B cell (primary cell): ENCODE results near the gene OGG1. TPM values are rescaled to one million over a fixed set of nuclear protein-coding genes. Genes with fewer than 3 reads are reported as not detected.

Experiments
- ATAC-seq: fragments of 200-7000 bp; cut with Tn5 transposase; one replicate; pipeline ENCODE4 v1.10.0; 2021; ENCODE audit warnings: low read depth, mild to moderate bottlenecking, moderate number of reproducible peaks, moderate library complexity
- CTCF ChIA-PET: fragments of 350-600 bp; sonication (Branson Sonifier 250); formaldehyde crosslinking; loops from one replicate; lab custom pipeline; 2021; ENCODE audit warnings: antibody characterized with exemption, inconsistent platforms; lab: Charles Lee
- POLR2A ChIA-PET: fragments of 350-600 bp; sonication (Branson Sonifier 250); formaldehyde crosslinking; loops from one replicate; lab custom pipeline; 2021; ENCODE audit warnings: antibody characterized with exemption; lab: Charles Lee
- DNase-seq: peaks from one replicate; pipeline ENCODE4 v3.0.0; 2013
- H2AFZ ChIP-seq: 2 replicates; pipeline ENCODE4 v1.6.1; 2012; ENCODE audit warnings: mild to moderate bottlenecking, low read depth, low read length; ENCODE audit not compliant: insufficient read depth, poor library complexity, severe bottlenecking
- H3K27ac ChIP-seq, 2 donors: 1 replicate in 1 of 2; 2 replicates in 1 of 2; pipeline ENCODE4 v1.5.1; 2012 to 2013; ENCODE audit warnings: low read length in 2 of 2, mild to moderate bottlenecking in 2 of 2, moderate library complexity in 1 of 2
- H3K27me3 ChIP-seq, 4 experiments: fragments of 200-600 bp in 1 of 4; sonication (generic) in 1 of 4; replicated peaks in 1 of 4; 1 replicate in 2 of 4; 2 replicates in 2 of 4; pipeline versions ENCODE4 v1.6.1 to v1.7.0; 2013 to 2016; ENCODE audit warnings: low read length in 3 of 4, mild to moderate bottlenecking in 2 of 4, mixed read lengths in 1 of 4, moderate library complexity in 1 of 4; ENCODE audit not compliant: insufficient read depth in 4 of 4, control insufficient read depth in 3 of 4; ENCODE audit errors: control extremely low read depth in 1 of 4
- H3K36me3 ChIP-seq, 2 experiments: replicated peaks in 1 of 2; 1 replicate in 1 of 2; 2 replicates in 1 of 2; pipeline versions ENCODE4 v1.6.1 to v1.7.1; 2013; ENCODE audit warnings: low read length in 1 of 2; ENCODE audit not compliant: insufficient read depth in 2 of 2, control insufficient read depth in 1 of 2; ENCODE audit errors: control extremely low read depth in 1 of 2, extremely low read depth in 1 of 2
- H3K4me1 ChIP-seq, 2 donors: fragments of 200-600 bp in 1 of 2; sonication (generic) in 1 of 2; 1 replicate in 1 of 2; 2 replicates in 1 of 2; pipeline versions ENCODE4 v1.5.1 to v1.6.1; 2013 to 2017; ENCODE audit warnings: low read length in 2 of 2; ENCODE audit not compliant: control insufficient read depth in 2 of 2, insufficient read depth in 2 of 2
- H3K4me2 ChIP-seq: replicated peaks from 2 replicates; pipeline ENCODE3; 2012; ENCODE audit warnings: mild to moderate bottlenecking, low read depth, low read length; ENCODE audit not compliant: poor library complexity, severe bottlenecking
- H3K4me3 ChIP-seq, 5 experiments: fragments of 200-600 bp in 1 of 5; sonication (generic) in 1 of 5; 1 replicate in 3 of 5; 2 replicates in 2 of 5; pipeline versions ENCODE4 v1.5.1 to v1.7.0; 2011 to 2016; ENCODE audit warnings: low read length in 4 of 5, mild to moderate bottlenecking in 4 of 5, low read depth in 2 of 5, control low read depth in 1 of 5, moderate library complexity in 1 of 5; ENCODE audit not compliant: insufficient read depth in 1 of 5; ENCODE audit errors: control extremely low read depth in 1 of 5, extremely low read depth in 1 of 5
- H3K79me2 ChIP-seq: fragments of 200-600 bp; sonication (generic); one replicate; pipeline ENCODE4 v1.6.0; 2016; ENCODE audit warnings: low read length; ENCODE audit not compliant: control insufficient read depth, insufficient read depth
- H3K9ac ChIP-seq: fragments of 200-600 bp; sonication (generic); 2 replicates; pipeline ENCODE4 v1.6.1; 2017; ENCODE audit warnings: mild to moderate bottlenecking, low read length, moderate library complexity
- H3K9me3 ChIP-seq, 3 donors: one replicate each; pipeline versions ENCODE4 v1.6.1 to v1.7.1; 2013; ENCODE audit warnings: low read length in 2 of 3; ENCODE audit not compliant: control insufficient read depth in 2 of 3, insufficient read depth in 1 of 3; ENCODE audit errors: control extremely low read depth in 1 of 3
- H4K20me1 ChIP-seq: 2 replicates; pipeline ENCODE4 v1.6.0; 2012; ENCODE audit warnings: mild to moderate bottlenecking, low read length; ENCODE audit not compliant: insufficient read depth, control insufficient read depth, poor library complexity, severe bottlenecking
- H3K27ac Mint-ChIP-seq: one replicate; pipeline ENCODE4 v1.8.0; 2021; ENCODE audit warnings: mixed read lengths
- H3K27me3 Mint-ChIP-seq: one replicate; pipeline ENCODE4 v1.8.0; 2021; ENCODE audit warnings: mixed read lengths
- H3K4me1 Mint-ChIP-seq: one replicate; pipeline ENCODE4 v1.8.0; 2021; ENCODE audit warnings: mixed read lengths
- H3K4me3 Mint-ChIP-seq: one replicate; pipeline ENCODE4 v1.8.0; 2021; ENCODE audit warnings: mixed read lengths
- H3K9me3 Mint-ChIP-seq: one replicate; pipeline ENCODE4 v1.8.0; 2022; ENCODE audit warnings: mixed read lengths; ENCODE audit not compliant: insufficient read depth
- CTCF ChIP-seq: fragments of 200-600 bp; IDR thresholded peaks from one replicate; pipeline ENCODE4 v1.8.0; 2022; ENCODE audit warnings: antibody characterized with exemption, mild to moderate bottlenecking
- EZH2 ChIP-seq: IDR thresholded peaks from 2 replicates; pipeline ENCODE4 v1.6.1; 2012; ENCODE audit warnings: borderline replicate concordance, low read depth, mild to moderate bottlenecking, moderate library complexity, low read length; ENCODE audit not compliant: insufficient read depth, poor library complexity, severe bottlenecking
- WGBS: methylation state at CpG from one replicate; pipeline ENCODE4 v1.1.5; 2013; ENCODE audit warnings: missing lambda C conversion rate; ENCODE audit not compliant: insufficient coverage; 5-methylcytosine and 5-hydroxymethylcytosine counted together
- intact Hi-C: fragments of 100-400 bp; cut with micrococcal nuclease; formaldehyde crosslinking; loops from one replicate; pipeline ENCODE4 v1.10.0; 2022
- polyA plus RNA-seq: library from polyadenylated mRNA; depleted of rRNA; stranded (reverse); fragments of >200 nt; gene quantifications from 2 replicates; pipeline ENCODE4 v1.2.3, GENCODE V29; 2012
- total RNA-seq, 2 donors: library from RNA; stranded (reverse); fragments of 120-200 nt in 1 of 2; gene quantifications; 1 replicate in 1 of 2; 2 replicates in 1 of 2; pipeline versions ENCODE4 v1.2.3 to v1.2.4, GENCODE V29; 2013 to 2022

OGG1 gene
- total and polyA plus RNA-seq, 2 donors (not counting 1 experiment from before 2014, with no cell fraction given), result 45.6 to 81.6 TPM

GRCh38 chr3:9780910-9781309, 31.2 kb downstream of the OGG1 start:
- H3K27ac Mint-ChIP-seq, result peak overlapping the region; percentile 78
- H3K27ac ChIP-seq, result peak overlapping the region; percentile 24 to 82
- peaks cover 51 to 59% of the 10 kb centered on the region in 2 donors for H3K4me1 ChIP-seq
- peak overlapping the region; percentile 19 for H3K9ac ChIP-seq
- H3K4me2 ChIP-seq, result peak overlapping the region; percentile 59
- no peaks in the 10 kb centered on the region for H3K9me3 ChIP-seq
- ATAC-seq, result no peak
- no peak overlapping the region for H3K4me3 ChIP-seq
- H3K36me3 ChIP-seq, result peaks cover 2 to 28% of the 10 kb centered on the region in 2 experiments
- H3K79me2 ChIP-seq, result peaks cover 6% of the 10 kb centered on the region
- no peaks in the 10 kb centered on the region for H3K9me3 Mint-ChIP-seq
- intact Hi-C loops, result loop anchor here (1.0 to 5.0 kb wide), 3 partner anchors 11 to 246 kb away; partner anchors contain the start of genes FANCD2 and TADA3
- no peak for DNase-seq
- no peaks in the 10 kb centered on the region for H3K27me3 ChIP-seq
- ChIA-PET POLR2A (interaction anchor here (0.6 to 3.7 kb wide), 7 partner anchors 12 to 361 kb away, joined by 3 to 18 read pairs (median 6); partner anchors contain the start of genes ARPC4, OGG1 and TADA3), CTCF (interaction anchor here (0.6 to 4.6 kb wide), 13 partner anchors 10 to 276 kb away, joined by 3 to 25 read pairs (median 5); partner anchors contain the start of genes ARPC4, OGG1 and TADA3)
- no peak overlapping the region for H2AFZ ChIP-seq
- TF ChIP-seq EZH2 (no peak), CTCF (no peak)
- H4K20me1 ChIP-seq, result no peaks in the 10 kb centered on the region
- H3K4me3 Mint-ChIP-seq, result peak overlapping the region; percentile 40
- peaks cover 58% of the 10 kb centered on the region for H3K4me1 Mint-ChIP-seq
- no CpG with 5 or more reads among the region's 4 CpGs for WGBS
- H3K27me3 Mint-ChIP-seq, result no peaks in the 10 kb centered on the region

- WGBS, result 57% methylated on average over 1 of the region's 1 CpG
Measured at GRCh38 chr3:9781551-9781950, 31.8 kb downstream of the OGG1 start.

More at GRCh38 chr3:9781551-9781950, 31.8 kb downstream of the OGG1 start:
- POLR2A ChIA-PET, result interaction anchor here (0.5 to 3.7 kb wide), 8 partner anchors 11 to 387 kb away, joined by 4 to 18 read pairs (median 6); partner anchors contain the start of genes ARPC4, EMC3, OGG1 and RPUSD3
- H3K9ac ChIP-seq, result peak overlapping the region; percentile 28
- H3K9me3 Mint-ChIP-seq, result no peaks in the 10 kb centered on the region
- H3K27me3 ChIP-seq, result no peaks in the 10 kb centered on the region
- H3K4me3 ChIP-seq, result no peak overlapping the region
- no peaks in the 10 kb centered on the region for H3K9me3 ChIP-seq
- H3K27ac ChIP-seq, result peak overlapping the region; percentile 22 to 61
- DNase-seq, result no peak
- H3K27ac Mint-ChIP-seq, result peak overlapping the region; percentile 64
- no peaks in the 10 kb centered on the region for H3K27me3 Mint-ChIP-seq
- H2AFZ ChIP-seq, result no peak overlapping the region
- intact Hi-C loops, result loop anchor here (5.0 kb wide), 1 partner anchor 246 kb away; the partner anchor contains the start of gene FANCD2
- peaks cover 51 to 59% of the 10 kb centered on the region in 2 donors for H3K4me1 ChIP-seq
- H3K4me1 Mint-ChIP-seq, result peaks cover 55% of the 10 kb centered on the region
- ATAC-seq, result no peak
- no peaks in the 10 kb centered on the region for H4K20me1 ChIP-seq
- no peak for TF ChIP-seq EZH2
- no peak for TF ChIP-seq CTCF
- H3K4me2 ChIP-seq, result peak overlapping the region; percentile 59
- H3K36me3 ChIP-seq, result peaks cover 2 to 33% of the 10 kb centered on the region in 2 experiments
- H3K4me3 Mint-ChIP-seq, result peak overlapping the region; percentile 18
- peaks cover 10% of the 10 kb centered on the region for H3K79me2 ChIP-seq
- CTCF ChIA-PET, result interaction anchor here (0.6 to 4.6 kb wide), 19 partner anchors 9 to 957 kb away, joined by 3 to 25 read pairs (median 3); partner anchors contain the start of genes ARPC4, EMC3, OGG1 and TADA3
